Type B pancreatic cell (in vitro differentiated cells): ENCODE data around the gene SIRPA. TPM values are rescaled to one million over a fixed set of nuclear protein-coding genes. Genes with fewer than 3 reads are reported as not detected.

Experiments
- DNase-seq: peaks from one replicate; pipeline ENCODE4 v3.0.0; 2021; ENCODE audit warnings: mixed read lengths; ENCODE audit not compliant: unreplicated experiment; ENCODE audit errors: extremely low spot score
- H3K27ac Mint-ChIP-seq: 2 replicates; pipeline ENCODE4 v1.8.0; 2021; ENCODE audit warnings: mild to moderate bottlenecking, mixed read lengths
- H3K27me3 Mint-ChIP-seq: 2 replicates; pipeline ENCODE4 v1.8.0; 2021; ENCODE audit warnings: mixed read lengths
- H3K36me3 Mint-ChIP-seq: 2 replicates; pipeline ENCODE4 v1.8.0; 2021; ENCODE audit warnings: mixed read lengths
- H3K4me1 Mint-ChIP-seq: one replicate; pipeline ENCODE4 v1.8.0; 2021; ENCODE audit warnings: mixed read lengths; ENCODE audit not compliant: unreplicated experiment
- H3K4me3 Mint-ChIP-seq: 2 replicates; pipeline ENCODE4 v1.8.0; 2021; ENCODE audit warnings: mild to moderate bottlenecking, mixed read lengths
- H3K9me3 Mint-ChIP-seq: 2 replicates; pipeline ENCODE4 v1.8.0; 2021; ENCODE audit warnings: mixed read lengths
- total RNA-seq: library from RNA; stranded (reverse); gene quantifications from 2 replicates; pipeline ENCODE4 v1.2.1, GENCODE V29; 2021; ENCODE audit warnings: low replicate concordance
- TF ChIP-seq, protein P1 (sequence below): fragments of 200-600 bp; sonication (generic); conservative IDR thresholded peaks from 2 replicates; pipeline ENCODE4 v1.5.0; 2021; ENCODE audit warnings: antibody characterized with exemption, mild to moderate bottlenecking

The SIRPA gene
- total RNA-seq, 1 donor from 2014 or later = 12.3 TPM

DNA sequence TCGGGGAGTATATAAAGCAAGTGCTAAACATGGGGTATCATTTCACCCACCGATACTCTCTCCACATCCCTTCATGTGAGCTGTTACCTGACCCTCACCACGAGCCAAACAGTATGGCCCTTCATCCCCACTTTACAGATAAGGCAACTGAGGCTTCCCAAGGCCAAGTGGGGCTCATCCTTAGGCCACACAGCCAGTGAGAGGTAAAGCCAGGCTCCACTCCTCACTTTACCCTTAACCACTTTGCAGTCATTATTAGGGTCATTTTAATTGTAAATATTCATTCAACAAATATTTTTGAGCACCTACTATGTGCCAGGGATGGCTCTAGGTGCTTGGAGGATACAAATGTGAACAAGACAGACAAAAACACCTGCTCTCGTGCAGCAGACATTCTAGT is 7.0 kb downstream of the SIRPA start:
- no peak overlapping the region for H3K4me3 Mint-ChIP-seq
- no peaks in the 10 kb centered on the region for H3K36me3 Mint-ChIP-seq
- no peak overlapping the region for H3K27ac Mint-ChIP-seq
- DNase-seq = no peak
- H3K9me3 Mint-ChIP-seq = no peaks in the 10 kb centered on the region
- H3K4me1 Mint-ChIP-seq = peaks cover 15% of the 10 kb centered on the region
- TF ChIP-seq, protein P1, sequence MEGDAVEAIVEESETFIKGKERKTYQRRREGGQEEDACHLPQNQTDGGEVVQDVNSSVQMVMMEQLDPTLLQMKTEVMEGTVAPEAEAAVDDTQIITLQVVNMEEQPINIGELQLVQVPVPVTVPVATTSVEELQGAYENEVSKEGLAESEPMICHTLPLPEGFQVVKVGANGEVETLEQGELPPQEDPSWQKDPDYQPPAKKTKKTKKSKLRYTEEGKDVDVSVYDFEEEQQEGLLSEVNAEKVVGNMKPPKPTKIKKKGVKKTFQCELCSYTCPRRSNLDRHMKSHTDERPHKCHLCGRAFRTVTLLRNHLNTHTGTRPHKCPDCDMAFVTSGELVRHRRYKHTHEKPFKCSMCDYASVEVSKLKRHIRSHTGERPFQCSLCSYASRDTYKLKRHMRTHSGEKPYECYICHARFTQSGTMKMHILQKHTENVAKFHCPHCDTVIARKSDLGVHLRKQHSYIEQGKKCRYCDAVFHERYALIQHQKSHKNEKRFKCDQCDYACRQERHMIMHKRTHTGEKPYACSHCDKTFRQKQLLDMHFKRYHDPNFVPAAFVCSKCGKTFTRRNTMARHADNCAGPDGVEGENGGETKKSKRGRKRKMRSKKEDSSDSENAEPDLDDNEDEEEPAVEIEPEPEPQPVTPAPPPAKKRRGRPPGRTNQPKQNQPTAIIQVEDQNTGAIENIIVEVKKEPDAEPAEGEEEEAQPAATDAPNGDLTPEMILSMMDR = no peak
- H3K27me3 Mint-ChIP-seq = peaks cover 5% of the 10 kb centered on the region

DNA sequence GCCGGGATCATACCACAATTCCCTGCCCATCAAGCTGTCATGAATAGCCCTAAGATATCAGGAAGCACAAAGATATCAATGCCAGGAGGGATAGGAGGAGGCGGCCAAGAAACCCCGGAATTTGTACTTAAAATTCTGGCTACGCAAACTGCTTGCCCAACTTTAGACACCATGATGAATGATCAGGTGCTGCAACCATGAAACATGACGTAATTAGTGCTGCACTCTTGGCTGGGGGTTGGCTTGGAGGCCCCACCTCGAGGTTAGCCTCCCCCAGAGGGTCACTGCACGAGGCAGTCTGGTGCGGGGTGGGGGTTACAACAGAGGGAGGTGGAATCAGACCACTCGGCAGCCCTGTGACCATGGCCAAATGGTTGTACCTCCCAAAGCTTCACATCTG is 8.9 kb downstream of the SIRPA start:
- DNase-seq = no peak
- Mint-ChIP-seq H3K9me3 (no peaks in the 10 kb centered on the region), H3K4me3 (no peak overlapping the region)

DNA sequence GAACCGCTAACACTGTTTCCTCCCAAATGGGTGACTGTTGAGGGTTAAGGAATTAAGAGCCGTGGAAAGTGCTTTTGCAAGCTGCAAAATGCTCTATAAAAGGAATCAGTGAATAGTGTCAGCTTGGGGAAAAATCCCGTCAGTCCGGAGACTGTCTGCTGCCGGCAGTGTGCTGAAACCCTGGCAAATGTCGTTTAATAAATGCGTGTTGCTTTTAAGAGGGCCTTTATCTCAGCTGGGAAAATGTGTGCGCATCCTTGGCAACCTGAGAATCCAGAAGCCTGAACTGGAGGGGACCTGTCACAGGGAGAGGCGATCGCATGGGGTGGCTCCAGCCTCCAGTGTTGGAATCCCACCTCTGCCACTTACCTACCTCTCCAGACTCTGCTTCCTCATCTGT is 9.8 kb downstream of the SIRPA start:
- Mint-ChIP-seq H3K9me3 (no peaks in the 10 kb centered on the region), H3K36me3 (no peaks in the 10 kb centered on the region), H3K27me3 (no peaks in the 10 kb centered on the region), H3K4me1 (peaks cover 4% of the 10 kb centered on the region), H3K4me3 (no peak overlapping the region), H3K27ac (no peak overlapping the region)
- DNase-seq = no peak
- TF ChIP-seq, protein P1 = no peak

More for the DNA sequence above, 8.9 kb downstream of the SIRPA start:
- Mint-ChIP-seq H3K27me3 (no peaks in the 10 kb centered on the region), H3K4me1 (peaks cover 10% of the 10 kb centered on the region), H3K36me3 (no peaks in the 10 kb centered on the region), H3K27ac (no peak overlapping the region)
- TF ChIP-seq, protein P1 = no peak

DNA sequence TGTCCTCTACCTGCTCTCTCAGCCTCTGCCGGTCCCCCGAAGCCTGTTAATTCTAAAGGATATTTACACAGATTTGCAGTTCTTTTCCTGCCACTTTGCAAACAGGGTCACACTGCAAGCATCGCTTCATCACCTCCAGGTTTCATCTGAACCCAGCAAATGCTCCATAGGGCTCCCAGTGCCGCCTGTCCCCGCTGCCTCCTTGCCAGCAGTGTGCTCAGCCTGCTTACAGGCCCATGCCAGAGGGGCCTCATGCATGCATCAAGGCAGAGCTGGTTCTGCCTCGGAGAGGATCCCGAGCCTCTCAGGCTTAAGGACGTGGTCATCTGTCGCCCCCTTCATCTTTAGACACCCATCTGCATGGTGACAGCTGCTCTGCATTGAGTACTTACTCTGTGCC is 10.5 kb downstream of the SIRPA start:
- no peaks in the 10 kb centered on the region for H3K36me3 Mint-ChIP-seq
- no peak overlapping the region for H3K27ac Mint-ChIP-seq
- H3K27me3 Mint-ChIP-seq = no peaks in the 10 kb centered on the region
- no peak overlapping the region for H3K4me3 Mint-ChIP-seq
- TF ChIP-seq, protein P1 = no peak
- peaks cover 4% of the 10 kb centered on the region for H3K4me1 Mint-ChIP-seq
- DNase-seq = no peak
- no peaks in the 10 kb centered on the region for H3K9me3 Mint-ChIP-seq

DNA sequence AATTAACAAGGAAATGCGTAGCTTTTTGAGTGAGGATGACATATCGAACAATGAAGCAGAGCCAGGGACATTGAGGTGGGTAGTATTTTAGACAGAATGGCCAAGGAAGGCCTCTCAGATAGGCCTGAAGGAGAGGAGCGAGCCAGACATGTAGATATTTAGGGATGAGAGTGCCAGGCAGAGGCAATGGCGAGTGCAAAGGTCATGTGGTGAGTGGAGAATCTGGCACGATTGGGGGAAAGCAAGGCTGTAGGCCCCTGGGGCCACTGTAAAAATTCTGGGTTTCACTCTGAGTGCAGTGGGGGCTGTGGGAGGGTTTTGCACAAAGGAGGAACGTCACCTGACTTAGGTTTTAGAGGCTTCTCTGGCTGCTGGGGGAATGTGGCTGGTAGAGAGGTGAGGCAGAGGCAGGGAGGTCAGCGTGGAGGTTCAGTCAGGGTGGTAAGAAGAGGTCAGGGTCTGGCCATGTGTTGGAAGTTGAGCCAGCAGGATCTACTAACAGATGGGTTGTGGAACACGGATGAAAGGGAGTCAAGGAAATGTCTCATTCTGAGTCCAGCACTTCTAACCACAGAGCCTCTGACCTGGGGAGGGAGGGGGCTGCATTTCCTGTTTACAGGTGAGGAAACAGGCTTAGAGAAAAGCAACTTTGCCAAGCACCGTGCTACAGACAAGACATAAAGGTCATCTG is 11.3 kb downstream of the SIRPA start:
- Mint-ChIP-seq H3K9me3 (no peaks in the 10 kb centered on the region), H3K4me1 (peaks cover 4% of the 10 kb centered on the region), H3K27me3 (no peaks in the 10 kb centered on the region)

More for the DNA sequence above, 11.3 kb downstream of the SIRPA start:
- Mint-ChIP-seq H3K4me3 (no peak overlapping the region), H3K27ac (no peak overlapping the region), H3K36me3 (no peaks in the 10 kb centered on the region)
- TF ChIP-seq, protein P1 = no peak
- no peak for DNase-seq
